ENCODE data around the gene AAK1. TPM values are rescaled to one million over a fixed set of nuclear protein-coding genes. Genes with fewer than 3 reads are reported as not detected.

Gene AAK1
- polyA plus RNA-seq, 1 of the 3 experiments (the other 2 are of a cell fraction): 13.4 TPM

DNA sequence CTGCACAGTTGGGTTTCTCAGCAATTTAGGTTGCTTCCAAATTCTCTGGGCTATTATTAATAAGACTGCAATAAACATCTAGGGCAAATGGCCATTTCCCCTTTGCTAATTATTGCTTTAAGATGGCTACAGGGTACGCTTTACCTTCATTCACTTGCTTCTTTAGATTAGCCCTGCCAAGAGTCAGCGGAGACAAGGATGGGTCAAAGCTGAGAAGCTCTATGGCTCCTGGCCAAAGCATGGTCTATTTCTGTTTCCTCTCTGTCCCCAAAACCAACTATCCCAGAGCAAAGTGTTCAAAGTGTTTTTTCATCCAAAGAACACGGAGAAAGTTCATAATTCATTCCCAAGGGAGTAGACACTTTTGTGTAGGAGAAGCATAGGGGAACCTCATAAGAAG is 131.1 kb downstream of the AAK1 start:
- H3K9me3 ChIP-seq: no peaks in the 10 kb centered on the region
- H3K79me2 ChIP-seq (ENCODE audit: insufficient read depth): 0 out of 2 replicates have a peak, but pooled peaks cover 8% of the 10 kb centered on the region
- ChIA-PET POLR2A (no interaction called here), CTCF (interaction anchor here (0.9 kb wide), 1 partner anchor 9 kb away, joined by 3 read pairs; no protein-coding TSS in a partner anchor)
- no peaks in the 10 kb centered on the region; a peak in 1 of 4 replicates for H3K4me1 ChIP-seq (ENCODE audit: control insufficient read depth in 1 of 2, insufficient read depth in 2 of 2, low read depth in 1 of 2, low read length in 1 of 2)
- no peaks in the 10 kb centered on the region for H3K27me3 ChIP-seq (ENCODE audit: insufficient read depth)
- H3K4me3 ChIP-seq (ENCODE audit: low read depth in 2 of 2, low read length in 1 of 2): no peak overlapping the region
- H3K4me2 ChIP-seq: no peak overlapping the region
- H3K27ac ChIP-seq (ENCODE audit: low read depth in 2 of 2, low read length in 1 of 2): no peak overlapping the region
- H4K20me1 ChIP-seq (ENCODE audit: insufficient read depth): no peaks in the 10 kb centered on the region
- TF ChIP-seq, protein P1, sequence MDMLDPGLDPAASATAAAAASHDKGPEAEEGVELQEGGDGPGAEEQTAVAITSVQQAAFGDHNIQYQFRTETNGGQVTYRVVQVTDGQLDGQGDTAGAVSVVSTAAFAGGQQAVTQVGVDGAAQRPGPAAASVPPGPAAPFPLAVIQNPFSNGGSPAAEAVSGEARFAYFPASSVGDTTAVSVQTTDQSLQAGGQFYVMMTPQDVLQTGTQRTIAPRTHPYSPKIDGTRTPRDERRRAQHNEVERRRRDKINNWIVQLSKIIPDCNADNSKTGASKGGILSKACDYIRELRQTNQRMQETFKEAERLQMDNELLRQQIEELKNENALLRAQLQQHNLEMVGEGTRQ (IDR thresholded peaks at IDR 0.05; ENCODE audit: borderline replicate concordance, low read depth, low read length): no peak
- no peaks in the 10 kb centered on the region for H3F3A ChIP-seq (replicated peaks; ENCODE audit: insufficient read depth)
- H3K36me3 ChIP-seq (replicated peaks in 1 of 2; ENCODE audit: control insufficient read depth in 1 of 2, insufficient read depth in 2 of 2, low read length in 1 of 2): peaks cover 69 to 72% of the 10 kb centered on the region in 2 experiments
- WGBS (ENCODE audit: low lambda C conversion rate): 96% methylated on average over 3 of the region's 3 CpGs
- H2AFZ ChIP-seq (ENCODE audit: low read depth): no peak overlapping the region
- no peak overlapping the region for H3K9ac ChIP-seq
- H3K9me2 ChIP-seq: no peaks in the 10 kb centered on the region
- no peak for DNase-seq

DNA sequence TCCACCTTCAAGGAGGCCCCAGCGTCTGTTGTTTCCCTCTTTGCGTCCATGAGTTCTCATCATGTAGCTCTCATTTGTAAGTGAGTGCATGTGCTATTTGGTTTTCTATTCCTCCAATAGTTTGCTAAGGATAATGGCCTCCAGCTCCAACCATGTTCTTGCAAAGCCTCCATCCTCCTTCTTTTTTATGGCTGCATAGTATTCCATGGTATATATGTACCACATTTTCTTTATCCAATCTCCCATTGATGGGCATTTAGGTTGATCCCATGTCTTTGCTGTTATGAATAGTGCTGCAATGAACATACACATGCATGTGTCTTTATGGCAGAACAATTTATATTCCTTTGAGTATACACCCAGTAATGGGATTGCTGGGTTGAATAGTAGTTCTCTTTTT is 133.3 kb downstream of the AAK1 start:
- H3K79me2 ChIP-seq (ENCODE audit: insufficient read depth): no peaks in the 10 kb centered on the region
- H3K9ac ChIP-seq: no peak overlapping the region
- H3K27me3 ChIP-seq (ENCODE audit: insufficient read depth): no peaks in the 10 kb centered on the region
- H3K4me2 ChIP-seq: no peak overlapping the region
- H3K36me3 ChIP-seq (replicated peaks in 1 of 2; ENCODE audit: control insufficient read depth in 1 of 2, insufficient read depth in 2 of 2, low read length in 1 of 2): peaks cover 72% of the 10 kb centered on the region in 2 experiments
- 100% methylated on average over 2 of the region's 2 CpGs for WGBS (ENCODE audit: low lambda C conversion rate)
- ChIA-PET CTCF (interaction anchor here (1.3 kb wide), 1 partner anchor 73 kb away, joined by 3 read pairs; the partner anchor contains the start of gene NFU1), POLR2A (no interaction called here)
- H3K4me1 ChIP-seq (ENCODE audit: control insufficient read depth in 1 of 2, insufficient read depth in 2 of 2, low read depth in 1 of 2, low read length in 1 of 2): no peaks in the 10 kb centered on the region; a peak in 1 of 4 replicates
- no peaks in the 10 kb centered on the region for H3F3A ChIP-seq (replicated peaks; ENCODE audit: insufficient read depth)
- H2AFZ ChIP-seq (ENCODE audit: low read depth): no peak overlapping the region
- H3K9me3 ChIP-seq: no peaks in the 10 kb centered on the region
- no peaks in the 10 kb centered on the region for H3K9me2 ChIP-seq
- no peak overlapping the region for H3K27ac ChIP-seq (ENCODE audit: low read depth in 2 of 2, low read length in 1 of 2)
- TF ChIP-seq EZH2phosphoT487 (IDR thresholded peaks at IDR 0.05; ENCODE audit: borderline replicate concordance, low read depth) (no peak), FOXJ3 (CRISPR knock-in tag; IDR thresholded peaks at IDR 0.05) (no peak), TCF12 (IDR thresholded peaks at IDR 0.05) (no peak), CHD2 (IDR thresholded peaks at IDR 0.05; ENCODE audit: low read length, partially characterized antibody) (no peak), TEAD4 (IDR thresholded peaks at IDR 0.05; ENCODE audit: borderline replicate concordance, insufficient read depth) (no peak), NRF1 (IDR thresholded peaks at IDR 0.05; ENCODE audit: low read depth, low read length) (no peak), NFIC (IDR thresholded peaks at IDR 0.05; ENCODE audit: borderline replicate concordance) (no peak), GATA2 (CRISPR knock-in tag; IDR thresholded peaks at IDR 0.05) (no peak), MEF2A (IDR thresholded peaks at IDR 0.05; ENCODE audit: borderline replicate concordance, low read depth) (no peak), POLR2AphosphoS5 (IDR thresholded peaks at IDR 0.05; ENCODE audit: low read depth, low read length) (no peak), RAD21 (IDR thresholded peaks at IDR 0.05; ENCODE audit: low read length) (no peak), RFX5 (IDR thresholded peaks at IDR 0.05; ENCODE audit: low read length) (no peak)
- TF ChIP-seq, protein P2, sequence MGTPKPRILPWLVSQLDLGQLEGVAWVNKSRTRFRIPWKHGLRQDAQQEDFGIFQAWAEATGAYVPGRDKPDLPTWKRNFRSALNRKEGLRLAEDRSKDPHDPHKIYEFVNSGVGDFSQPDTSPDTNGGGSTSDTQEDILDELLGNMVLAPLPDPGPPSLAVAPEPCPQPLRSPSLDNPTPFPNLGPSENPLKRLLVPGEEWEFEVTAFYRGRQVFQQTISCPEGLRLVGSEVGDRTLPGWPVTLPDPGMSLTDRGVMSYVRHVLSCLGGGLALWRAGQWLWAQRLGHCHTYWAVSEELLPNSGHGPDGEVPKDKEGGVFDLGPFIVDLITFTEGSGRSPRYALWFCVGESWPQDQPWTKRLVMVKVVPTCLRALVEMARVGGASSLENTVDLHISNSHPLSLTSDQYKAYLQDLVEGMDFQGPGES (IDR thresholded peaks at IDR 0.05; ENCODE audit: low read depth, low read length): no peak
- TF ChIP-seq, protein P1 (IDR thresholded peaks at IDR 0.05; ENCODE audit: borderline replicate concordance, low read depth, low read length): no peak
- TF ChIP-seq, protein P3, sequence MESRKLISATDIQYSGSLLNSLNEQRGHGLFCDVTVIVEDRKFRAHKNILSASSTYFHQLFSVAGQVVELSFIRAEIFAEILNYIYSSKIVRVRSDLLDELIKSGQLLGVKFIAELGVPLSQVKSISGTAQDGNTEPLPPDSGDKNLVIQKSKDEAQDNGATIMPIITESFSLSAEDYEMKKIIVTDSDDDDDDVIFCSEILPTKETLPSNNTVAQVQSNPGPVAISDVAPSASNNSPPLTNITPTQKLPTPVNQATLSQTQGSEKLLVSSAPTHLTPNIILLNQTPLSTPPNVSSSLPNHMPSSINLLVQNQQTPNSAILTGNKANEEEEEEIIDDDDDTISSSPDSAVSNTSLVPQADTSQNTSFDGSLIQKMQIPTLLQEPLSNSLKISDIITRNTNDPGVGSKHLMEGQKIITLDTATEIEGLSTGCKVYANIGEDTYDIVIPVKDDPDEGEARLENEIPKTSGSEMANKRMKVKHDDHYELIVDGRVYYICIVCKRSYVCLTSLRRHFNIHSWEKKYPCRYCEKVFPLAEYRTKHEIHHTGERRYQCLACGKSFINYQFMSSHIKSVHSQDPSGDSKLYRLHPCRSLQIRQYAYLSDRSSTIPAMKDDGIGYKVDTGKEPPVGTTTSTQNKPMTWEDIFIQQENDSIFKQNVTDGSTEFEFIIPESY (IDR thresholded peaks at IDR 0.05; ENCODE audit: borderline replicate concordance, low read depth): no peak
- TF ChIP-seq, protein P4, sequence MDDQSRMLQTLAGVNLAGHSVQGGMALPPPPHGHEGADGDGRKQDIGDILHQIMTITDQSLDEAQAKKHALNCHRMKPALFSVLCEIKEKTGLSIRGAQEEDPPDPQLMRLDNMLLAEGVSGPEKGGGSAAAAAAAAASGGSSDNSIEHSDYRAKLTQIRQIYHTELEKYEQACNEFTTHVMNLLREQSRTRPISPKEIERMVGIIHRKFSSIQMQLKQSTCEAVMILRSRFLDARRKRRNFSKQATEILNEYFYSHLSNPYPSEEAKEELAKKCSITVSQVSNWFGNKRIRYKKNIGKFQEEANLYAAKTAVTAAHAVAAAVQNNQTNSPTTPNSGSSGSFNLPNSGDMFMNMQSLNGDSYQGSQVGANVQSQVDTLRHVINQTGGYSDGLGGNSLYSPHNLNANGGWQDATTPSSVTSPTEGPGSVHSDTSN (IDR thresholded peaks at IDR 0.05): no peak
- H4K20me1 ChIP-seq (ENCODE audit: insufficient read depth): no peaks in the 10 kb centered on the region
- H3K4me3 ChIP-seq (ENCODE audit: low read depth in 2 of 2, low read length in 1 of 2): no peak overlapping the region
- DNase-seq: no peak
